HL-60/S4 treated with retinoic acid at 250 ng/mL for 4 days and 3 days (cell line): Measurements from ENCODE around the gene IGSF5.
"Not testable (repeated sequence)": the region's sequence is repeated elsewhere in the genome, so short reads cannot be mapped to it uniquely, and the experiment has no call there.

Source experiments
- in situ Hi-C: fragments of 300-500 bp; cut with MboI; formaldehyde crosslinking; loops from 2 replicates; pipeline ENCODE4 v1.7.0; 2022; ENCODE audit warnings: low sequenced_read_pairs

Gene IGSF5

GRCh38 chr21:39737376-39738000, 7.5 kb upstream of the IGSF5 start:
- in situ Hi-C loops, result no loop called here

- in situ Hi-C loops, result no loop called here
These were observed 6.4 kb upstream of the IGSF5 start for GRCh38 chr21:39738566-39738965.

- in situ Hi-C loops, result not testable (repeated sequence)
These were observed 5.5 kb upstream of the IGSF5 start for GRCh38 chr21:39739531-39739930.

- in situ Hi-C loops, result not testable (repeated sequence)
These were observed 2.4 kb upstream of the IGSF5 start for GRCh38 chr21:39742561-39742960.

GRCh38 chr21:39745332-39745731, 349 bp downstream of the IGSF5 start:
- in situ Hi-C loops, result not testable (repeated sequence)

- in situ Hi-C loops, result no loop called here
These were observed 5.7 kb downstream of the IGSF5 start for GRCh38 chr21:39750670-39751069.

GRCh38 chr21:39754811-39755210, 9.8 kb downstream of the IGSF5 start:
- in situ Hi-C loops, result no loop called here

- in situ Hi-C loops, result no loop called here
These were observed 11.3 kb downstream of the IGSF5 start for GRCh38 chr21:39756285-39756684.

GRCh38 chr21:39763272-39763970, 18.4 kb downstream of the IGSF5 start:
- in situ Hi-C loops, result no loop called here

- in situ Hi-C loops, result no loop called here
These were observed 29.2 kb downstream of the IGSF5 start for GRCh38 chr21:39774227-39774626.

- in situ Hi-C loops, result no loop called here
These were observed 30.8 kb downstream of the IGSF5 start for GRCh38 chr21:39775816-39776215.

- in situ Hi-C loops, result no loop called here
These were observed 31.6 kb downstream of the IGSF5 start for GRCh38 chr21:39776589-39776988.

GRCh38 chr21:39781331-39781730, 36.3 kb downstream of the IGSF5 start:
- in situ Hi-C loops, result no loop called here

- in situ Hi-C loops, result no loop called here
These were observed 43.4 kb downstream of the IGSF5 start for GRCh38 chr21:39788383-39788782.

- in situ Hi-C loops, result no loop called here
These were observed 51.5 kb downstream of the IGSF5 start for GRCh38 chr21:39796466-39796865.

GRCh38 chr21:39799178-39799577, 54.2 kb downstream of the IGSF5 start:
- in situ Hi-C loops, result no loop called here

GRCh38 chr21:39800311-39800710, 55.3 kb downstream of the IGSF5 start:
- in situ Hi-C loops, result no loop called here

GRCh38 chr21:39802217-39802616, 57.2 kb downstream of the IGSF5 start:
- in situ Hi-C loops, result no loop called here

- in situ Hi-C loops, result no loop called here
These were observed 58.4 kb downstream of the IGSF5 start for GRCh38 chr21:39803393-39803792.

- in situ Hi-C loops, result no loop called here
These were observed 59.3 kb downstream of the IGSF5 start for GRCh38 chr21:39804240-39804639.

GRCh38 chr21:39805983-39806382, 61.0 kb downstream of the IGSF5 start:
- in situ Hi-C loops, result no loop called here

GRCh38 chr21:39807738-39808137, 62.8 kb downstream of the IGSF5 start:
- in situ Hi-C loops, result no loop called here

- in situ Hi-C loops, result no loop called here
These were observed 65.0 kb downstream of the IGSF5 start for GRCh38 chr21:39809936-39810335.
